IPS-15b (cell line): ENCODE data around the gene HABP2.

ENCODE experiments used
- H3K27me3 ChIP-seq: one replicate; pipeline ENCODE4 v1.6.1; 2013; ENCODE audit warnings: low read length; ENCODE audit not compliant: control insufficient read depth, insufficient read depth
- H3K36me3 ChIP-seq: one replicate; pipeline ENCODE4 v1.6.1; 2013; ENCODE audit warnings: low read length; ENCODE audit not compliant: control insufficient read depth, insufficient read depth
- H3K4me1 ChIP-seq: one replicate; pipeline ENCODE4 v1.6.1; 2013; ENCODE audit warnings: mild to moderate bottlenecking, low read length; ENCODE audit not compliant: control insufficient read depth, insufficient read depth
- H3K4me3 ChIP-seq: one replicate; pipeline ENCODE4 v1.5.1; 2013; ENCODE audit warnings: low read depth, low read length
- H3K9ac ChIP-seq: one replicate; pipeline ENCODE4 v1.6.1; 2013; ENCODE audit warnings: low read depth, mild to moderate bottlenecking, low read length
- H3K9me3 ChIP-seq: one replicate; pipeline ENCODE4 v1.6.1; 2013; ENCODE audit warnings: mild to moderate bottlenecking, low read length; ENCODE audit not compliant: control insufficient read depth, insufficient read depth

The HABP2 gene

DNA sequence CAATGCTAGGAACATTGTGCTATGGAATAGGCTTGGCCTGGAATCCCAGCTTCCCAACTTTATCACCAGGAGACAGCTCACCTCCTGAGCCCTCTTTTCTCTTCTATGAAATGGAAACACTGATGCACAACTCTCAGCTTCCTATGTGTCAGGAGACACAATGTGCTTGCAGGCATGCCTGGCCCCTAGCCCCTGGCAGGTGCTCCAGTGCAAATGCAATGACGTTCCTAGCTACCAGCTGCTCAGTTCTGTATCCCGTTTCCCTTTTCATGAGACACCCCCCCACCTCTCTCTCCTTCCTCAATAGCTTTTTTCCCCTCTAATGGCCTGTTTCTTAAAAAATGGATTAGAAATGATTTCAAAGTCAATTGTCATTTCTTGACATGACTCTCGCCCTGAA lies 30.7 kb downstream of the HABP2 start:
- Histone ChIP-seq H3K36me3 (no peaks in the 10 kb centered on the region), H3K9ac (no peak overlapping the region), H3K9me3 (no peaks in the 10 kb centered on the region), H3K27me3 (peaks cover 3% of the 10 kb centered on the region), H3K4me1 (no peaks in the 10 kb centered on the region), H3K4me3 (no peak overlapping the region)

- H3K36me3 ChIP-seq = no peaks in the 10 kb centered on the region
- H3K27me3 ChIP-seq = no peaks in the 10 kb centered on the region
- H3K4me1 ChIP-seq = no peaks in the 10 kb centered on the region
- no peak overlapping the region for H3K9ac ChIP-seq
- no peak overlapping the region for H3K4me3 ChIP-seq
- H3K9me3 ChIP-seq = no peaks in the 10 kb centered on the region
Measured at GRCh38 chr10:113585949-113586348, 33.1 kb downstream of the HABP2 start.

DNA sequence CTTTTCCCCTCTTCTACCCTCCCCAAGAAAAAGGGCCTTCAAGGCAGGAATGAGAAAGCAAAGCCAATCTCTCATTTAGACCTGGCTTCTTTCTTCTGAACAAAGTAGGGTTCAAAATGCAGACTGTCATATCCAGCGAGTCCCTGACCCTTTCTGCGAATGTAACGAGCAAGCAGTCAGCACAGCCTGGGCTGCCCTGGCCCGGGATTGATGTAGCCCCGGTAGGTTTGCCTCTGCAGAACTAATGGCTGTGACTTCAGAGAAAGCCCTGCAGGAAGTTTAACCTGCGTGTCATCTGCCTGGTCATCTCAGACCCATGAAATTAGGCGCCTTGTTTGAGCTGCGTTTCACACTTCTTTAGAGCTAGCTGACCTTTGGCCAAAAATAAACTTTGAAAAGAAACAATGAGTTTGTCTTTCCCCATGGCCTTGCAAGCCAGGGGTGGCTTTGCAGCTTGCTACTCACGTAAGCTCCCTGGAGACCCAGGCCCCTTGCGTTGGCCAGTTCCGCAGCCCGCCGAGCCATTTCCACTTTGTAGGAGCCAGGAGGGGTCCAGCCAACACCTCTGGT lies 36.4 kb downstream of the HABP2 start:
- no peaks in the 10 kb centered on the region for H3K4me1 ChIP-seq
- no peak overlapping the region for H3K9ac ChIP-seq
- H3K4me3 ChIP-seq = no peak overlapping the region
- H3K36me3 ChIP-seq = no peaks in the 10 kb centered on the region
- H3K9me3 ChIP-seq = no peaks in the 10 kb centered on the region
- no peaks in the 10 kb centered on the region for H3K27me3 ChIP-seq

- Histone ChIP-seq H3K36me3 (no peaks in the 10 kb centered on the region), H3K4me3 (no peak overlapping the region), H3K9ac (no peak overlapping the region), H3K9me3 (no peaks in the 10 kb centered on the region), H3K4me1 (no peaks in the 10 kb centered on the region), H3K27me3 (no peaks in the 10 kb centered on the region)
Measured at GRCh38 chr10:113590581-113590980, 37.7 kb downstream of the HABP2 start.

GRCh38 chr10:113592380-113592779 lies 39.5 kb downstream of the HABP2 start:
- H3K27me3 ChIP-seq = peaks cover 4% of the 10 kb centered on the region
- H3K4me1 ChIP-seq = no peaks in the 10 kb centered on the region
- H3K36me3 ChIP-seq = no peaks in the 10 kb centered on the region
- H3K9ac ChIP-seq = no peak overlapping the region
- H3K9me3 ChIP-seq = no peaks in the 10 kb centered on the region
- no peak overlapping the region for H3K4me3 ChIP-seq

- no peaks in the 10 kb centered on the region for H3K36me3 ChIP-seq
- H3K9me3 ChIP-seq = no peaks in the 10 kb centered on the region
- peaks cover 4% of the 10 kb centered on the region for H3K27me3 ChIP-seq
- no peaks in the 10 kb centered on the region for H3K4me1 ChIP-seq
- no peak overlapping the region for H3K9ac ChIP-seq
- H3K4me3 ChIP-seq = no peak overlapping the region
Measured at GRCh38 chr10:113594652-113595051, 41.8 kb downstream of the HABP2 start.

DNA sequence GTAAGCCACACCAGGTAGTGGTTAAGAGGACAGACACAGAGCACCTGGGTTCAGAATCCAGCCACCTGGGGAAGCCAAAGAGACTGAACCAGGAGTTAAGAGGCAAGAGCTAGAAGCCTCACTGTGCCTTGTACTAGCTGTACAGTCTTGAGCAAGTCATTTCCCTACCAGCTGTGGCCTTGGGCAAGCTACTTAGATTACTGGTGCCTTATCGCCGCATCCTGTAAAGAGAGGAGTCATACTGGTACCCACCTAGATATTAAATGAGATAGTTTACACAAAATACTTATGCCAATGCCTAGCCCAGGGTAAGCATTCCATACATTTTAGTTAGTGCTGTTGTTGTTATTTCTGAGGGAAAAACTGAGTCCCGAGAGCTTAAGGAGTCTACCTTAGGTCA lies 47.7 kb downstream of the HABP2 start:
- no peak overlapping the region for H3K4me3 ChIP-seq
- no peaks in the 10 kb centered on the region for H3K36me3 ChIP-seq
- no peaks in the 10 kb centered on the region for H3K4me1 ChIP-seq
- no peaks in the 10 kb centered on the region for H3K9me3 ChIP-seq
- H3K9ac ChIP-seq = no peak overlapping the region
- peaks cover 4% of the 10 kb centered on the region for H3K27me3 ChIP-seq

DNA sequence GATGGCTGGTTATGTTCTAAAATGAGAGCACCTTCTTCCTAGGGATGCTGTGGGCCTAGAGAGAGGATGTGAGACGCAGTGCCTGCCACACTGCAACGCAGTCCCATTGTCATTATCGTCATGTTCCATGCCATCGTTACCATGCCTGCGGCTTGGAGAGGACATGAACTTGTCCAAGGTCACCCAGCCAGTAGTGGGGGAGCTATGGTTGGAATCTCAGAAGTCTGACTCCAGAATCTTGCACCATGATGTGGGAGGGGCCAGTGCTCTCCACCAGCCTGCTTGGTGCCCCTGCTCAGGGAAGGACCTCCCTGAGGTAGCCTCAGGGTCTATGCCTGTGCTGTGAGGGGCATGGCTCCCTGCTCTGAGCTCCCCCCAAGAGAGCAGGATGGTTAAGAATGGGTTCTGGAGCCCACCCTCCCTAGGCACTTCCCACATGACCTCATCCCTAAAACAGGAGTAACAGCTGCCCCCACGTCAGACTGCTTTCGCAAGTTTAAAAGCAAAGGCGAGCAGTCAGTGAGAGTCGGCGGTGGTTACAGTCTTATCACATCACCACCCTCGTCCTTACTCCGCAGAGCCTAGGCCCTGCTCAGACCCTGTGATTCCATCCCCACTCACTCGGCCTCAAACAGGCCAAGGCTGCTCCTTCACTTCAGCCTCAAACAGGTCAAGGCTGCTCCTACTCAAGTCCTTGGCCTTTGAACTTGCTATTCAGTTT lies 50.4 kb downstream of the HABP2 start:
- Histone ChIP-seq H3K9ac (no peak overlapping the region), H3K4me1 (no peaks in the 10 kb centered on the region), H3K9me3 (no peaks in the 10 kb centered on the region), H3K4me3 (no peak overlapping the region), H3K27me3 (no peaks in the 10 kb centered on the region), H3K36me3 (no peaks in the 10 kb centered on the region)

- no peak overlapping the region for H3K9ac ChIP-seq
Measured at GRCh38 chr10:113604572-113604971, 51.7 kb downstream of the HABP2 start.

DNA sequence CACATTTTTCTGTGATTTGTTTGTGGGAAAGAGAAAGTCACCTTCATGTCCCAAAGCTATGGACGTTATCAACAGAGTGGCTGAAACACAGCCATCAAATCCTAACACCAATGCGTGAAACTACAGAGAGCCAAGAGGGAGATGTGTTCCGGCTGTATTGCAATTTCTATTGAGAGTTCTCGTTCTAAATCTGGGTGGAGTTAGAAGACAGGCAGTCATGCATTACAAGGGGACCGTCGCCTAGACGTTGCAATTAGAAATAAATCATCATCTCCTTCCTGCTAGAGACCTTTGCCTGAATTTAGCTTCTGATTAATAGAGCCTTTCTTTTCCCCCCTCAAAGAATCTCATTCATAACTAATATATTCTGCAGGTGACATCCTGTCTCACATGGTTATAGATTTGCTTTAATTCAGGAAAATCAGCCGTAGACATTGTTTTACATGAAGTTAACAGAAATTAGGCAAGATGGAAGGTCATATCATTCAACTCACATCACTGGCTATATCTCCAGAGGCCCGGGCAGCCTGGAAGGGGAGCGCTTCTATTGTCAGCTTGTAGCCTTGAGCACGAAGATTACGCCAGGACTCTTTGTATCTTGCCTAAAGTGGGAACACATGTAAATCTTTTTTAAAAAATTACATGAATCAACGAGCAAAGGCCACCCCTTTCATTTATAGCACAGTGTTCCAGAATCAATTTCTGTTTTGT lies 52.6 kb downstream of the HABP2 start:
- no peaks in the 10 kb centered on the region for H3K4me1 ChIP-seq
- H3K27me3 ChIP-seq = no peaks in the 10 kb centered on the region
- H3K36me3 ChIP-seq = no peaks in the 10 kb centered on the region
- no peak overlapping the region for H3K4me3 ChIP-seq
- H3K9ac ChIP-seq = no peak overlapping the region
- no peaks in the 10 kb centered on the region for H3K9me3 ChIP-seq

More at GRCh38 chr10:113604572-113604971, 51.7 kb downstream of the HABP2 start:
- Histone ChIP-seq H3K9me3 (no peaks in the 10 kb centered on the region), H3K4me3 (no peak overlapping the region), H3K4me1 (no peaks in the 10 kb centered on the region), H3K36me3 (no peaks in the 10 kb centered on the region), H3K27me3 (no peaks in the 10 kb centered on the region)

- H3K9ac ChIP-seq = no peak overlapping the region
Measured at GRCh38 chr10:113609704-113610108, 56.9 kb downstream of the HABP2 start.

More at GRCh38 chr10:113609704-113610108, 56.9 kb downstream of the HABP2 start:
- H3K36me3 ChIP-seq = no peaks in the 10 kb centered on the region
- H3K4me3 ChIP-seq = no peak overlapping the region
- peaks cover 5% of the 10 kb centered on the region for H3K27me3 ChIP-seq
- H3K4me1 ChIP-seq = peaks cover 11% of the 10 kb centered on the region
- no peaks in the 10 kb centered on the region for H3K9me3 ChIP-seq
